Breast epithelium (tissue), 4 donors: ENCODE data around the gene SH3BGRL2. TPM values are rescaled to one million over a fixed set of nuclear protein-coding genes. Genes with fewer than 3 reads are reported as not detected.
A peak's percentile ranks its signal among the peaks of the same experiment; 100 is the strongest.

Source experiments
- DNase-seq, 2 donors: peaks; one replicate each; pipeline ENCODE4 v3.0.0-alpha.2; 2019; ENCODE audit warnings: low spot score in 2 of 2
- H3K27ac ChIP-seq, 2 donors: fragments of 200-600 bp; sonication (generic) in 1 of 2; one replicate each; pipeline ENCODE4 v1.5.1; 2016 to 2019; ENCODE audit warnings: mild to moderate bottlenecking in 1 of 2
- H3K27me3 ChIP-seq, 2 donors: fragments of 200-600 bp; sonication (generic) in 1 of 2; one replicate each; pipeline versions ENCODE4 v1.5.1 to v1.6.0; 2017 to 2019; ENCODE audit warnings: control low read depth in 1 of 2, mild to moderate bottlenecking in 1 of 2
- H3K36me3 ChIP-seq: fragments of 200-600 bp; one replicate; pipeline ENCODE4 v1.5.1; 2019
- H3K4me1 ChIP-seq, 2 donors: fragments of 200-600 bp; sonication (generic); one replicate each; pipeline ENCODE4 v1.5.1; 2016 to 2019; ENCODE audit warnings: control low read depth in 1 of 2
- H3K4me3 ChIP-seq, 3 donors: fragments of 200-600 bp; sonication (generic); 1 replicate in 2 of 3; 2 replicates in 1 of 3; pipeline ENCODE4 v1.5.1; 2016 to 2019; ENCODE audit warnings: mild to moderate bottlenecking in 3 of 3, moderate library complexity in 2 of 3
- H3K9me3 ChIP-seq, 2 donors: fragments of 200-600 bp; sonication (generic) in 1 of 2; one replicate each; pipeline ENCODE4 v1.5.1; 2016 to 2019; ENCODE audit warnings: control low read depth in 1 of 2
- CTCF ChIP-seq, 3 donors: fragments of 450-650 bp; IDR thresholded peaks; one replicate each; pipeline ENCODE4 v1.5.1; 2016 to 2017; ENCODE audit warnings: antibody characterized with exemption in 3 of 3, mild to moderate bottlenecking in 3 of 3, moderate library complexity in 3 of 3
- POLR2A ChIP-seq: fragments of 450-650 bp; IDR thresholded peaks from one replicate; pipeline ENCODE4 v1.6.1; 2016; ENCODE audit warnings: antibody characterized with exemption, mild to moderate bottlenecking, moderate library complexity
- POLR2AphosphoS5 ChIP-seq, 3 donors: sonication (generic); formaldehyde crosslinking; IDR thresholded peaks; one replicate each; pipeline ENCODE4 v1.6.1; 2017; ENCODE audit warnings: antibody characterized with exemption in 3 of 3
- intact Hi-C: fragments of 100-400 bp; cut with DNase I; formaldehyde crosslinking; loops from one replicate; pipeline ENCODE4 v1.15.1; 2023; ENCODE audit warnings: low total_unique reads
- total RNA-seq, 3 donors: library from RNA; depleted of rRNA; stranded (reverse); fragments of >200 nt; gene quantifications; one replicate each; pipeline ENCODE4 v1.1.0, GENCODE V29; 2016

Gene SH3BGRL2
- total RNA-seq, 3 donors from 2014 or later, result 31.8 to 54.4 (median 50.9) TPM

GRCh38 chr6:79697430-79697829, 66.3 kb downstream of the SH3BGRL2 start:
- H3K4me1 ChIP-seq, result no peaks in the 10 kb centered on the region
- H3K9me3 ChIP-seq, result no peaks in the 10 kb centered on the region
- no peaks in the 10 kb centered on the region for H3K27me3 ChIP-seq
- TF ChIP-seq CTCF (IDR thresholded peaks at IDR 0.05) (no peak), POLR2A (no peak), POLR2AphosphoS5 (IDR thresholded peaks at IDR 0.05) (no peak)
- H3K27ac ChIP-seq, result no peak overlapping the region
- no peak for DNase-seq
- no peaks in the 10 kb centered on the region for H3K36me3 ChIP-seq
- intact Hi-C loops, result no loop called here
- no peak overlapping the region for H3K4me3 ChIP-seq

GRCh38 chr6:79699606-79700005, 68.5 kb downstream of the SH3BGRL2 start:
- no peak for DNase-seq
- Histone ChIP-seq H3K27ac (no peak overlapping the region), H3K27me3 (no peaks in the 10 kb centered on the region), H3K9me3 (no peaks in the 10 kb centered on the region), H3K4me1 (no peaks in the 10 kb centered on the region), H3K4me3 (no peak overlapping the region), H3K36me3 (no peaks in the 10 kb centered on the region)
- intact Hi-C loops, result no loop called here
- TF ChIP-seq POLR2A (no peak), CTCF (IDR thresholded peaks at IDR 0.05) (no peak), POLR2AphosphoS5 (IDR thresholded peaks at IDR 0.05) (no peak)

GRCh38 chr6:79702691-79703090, 71.6 kb downstream of the SH3BGRL2 start:
- Histone ChIP-seq H3K27ac (no peak overlapping the region), H3K36me3 (no peaks in the 10 kb centered on the region), H3K9me3 (no peaks in the 10 kb centered on the region), H3K27me3 (no peaks in the 10 kb centered on the region), H3K4me1 (no peaks in the 10 kb centered on the region), H3K4me3 (no peak overlapping the region)
- intact Hi-C loops, result no loop called here
- no peak for DNase-seq
- TF ChIP-seq POLR2A (no peak), CTCF (IDR thresholded peaks at IDR 0.05) (no peak), POLR2AphosphoS5 (IDR thresholded peaks at IDR 0.05) (no peak)

GRCh38 chr6:79704200-79704599, 73.1 kb downstream of the SH3BGRL2 start:
- Histone ChIP-seq H3K27me3 (no peaks in the 10 kb centered on the region), H3K27ac (no peak overlapping the region), H3K4me3 (no peak overlapping the region), H3K4me1 (no peaks in the 10 kb centered on the region), H3K9me3 (no peaks in the 10 kb centered on the region), H3K36me3 (no peaks in the 10 kb centered on the region)
- TF ChIP-seq POLR2AphosphoS5 (IDR thresholded peaks at IDR 0.05), result no peak
- no peak for TF ChIP-seq CTCF (IDR thresholded peaks at IDR 0.05)
- TF ChIP-seq POLR2A, result no peak
- intact Hi-C loops, result no loop called here
- DNase-seq, result no peak

GRCh38 chr6:79705456-79705995, 74.4 kb downstream of the SH3BGRL2 start:
- no peaks in the 10 kb centered on the region for H3K4me1 ChIP-seq
- H3K4me3 ChIP-seq, result no peak overlapping the region
- H3K27ac ChIP-seq, result peak overlapping the region; percentile 49 to 56
- no peak for DNase-seq
- H3K9me3 ChIP-seq, result no peaks in the 10 kb centered on the region
- TF ChIP-seq CTCF (IDR thresholded peaks at IDR 0.05), result no peak
- no peak for TF ChIP-seq POLR2A
- no peak for TF ChIP-seq POLR2AphosphoS5 (IDR thresholded peaks at IDR 0.05)
- intact Hi-C loops, result no loop called here
- no peaks in the 10 kb centered on the region for H3K36me3 ChIP-seq
- H3K27me3 ChIP-seq, result no peaks in the 10 kb centered on the region
